Activated CD4-positive, CD25-positive, alpha-beta regulatory T cell (primary cell): Measurements from ENCODE around the gene BTRC.

ENCODE experiments used
- DNase-seq, 4 experiments: peaks; one replicate each; lab custom pipeline; 2025; lab: John Stamatoyannopoulos, UW

The BTRC gene

DNA sequence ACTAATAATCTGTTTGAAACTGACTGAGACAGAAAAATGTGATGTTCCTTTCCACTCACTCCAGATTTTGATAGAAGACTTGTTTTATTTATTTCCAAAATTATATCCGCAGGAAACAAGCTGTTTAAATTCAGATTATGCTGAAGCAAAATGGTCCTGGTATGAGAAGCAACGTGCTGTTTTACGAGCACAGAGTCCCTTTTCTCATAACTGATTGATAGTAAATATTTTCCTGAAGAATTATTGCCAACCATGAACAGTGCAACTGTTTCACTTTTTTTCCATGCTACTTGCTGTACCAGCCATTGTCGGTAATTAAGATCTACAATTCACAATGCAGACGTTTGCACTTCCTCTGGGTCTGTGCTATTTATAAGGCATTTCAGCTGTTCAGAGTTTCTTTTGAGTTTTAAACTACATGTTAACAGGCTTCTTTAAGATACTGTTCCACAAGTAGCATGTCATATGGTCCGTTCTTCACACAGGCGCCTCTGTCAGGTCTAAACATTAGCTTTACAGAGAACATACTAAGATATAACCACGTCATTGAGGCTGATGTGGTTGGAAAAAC, 130.3 kb downstream of the BTRC start:
- no peak for DNase-seq

DNA sequence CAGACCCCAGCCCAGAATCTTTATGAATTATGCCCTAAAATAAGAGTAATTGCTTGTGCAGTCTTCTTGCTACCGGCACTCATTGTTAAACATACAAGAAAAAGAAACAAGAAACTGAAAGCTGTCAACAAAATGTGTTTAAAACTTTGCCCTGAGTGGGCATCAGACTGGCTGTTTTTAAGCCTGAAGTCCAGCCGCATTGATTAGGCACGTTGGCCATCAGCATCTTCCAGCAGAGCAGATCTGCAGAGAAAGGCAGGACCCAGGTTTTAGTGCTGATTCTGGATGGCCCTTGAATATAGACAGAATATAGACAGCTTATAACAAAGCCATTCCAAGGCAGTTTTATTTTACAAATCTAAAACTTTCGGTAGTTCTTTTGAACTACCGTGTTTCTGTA, 131.2 kb downstream of the BTRC start:
- no peak for DNase-seq

DNA sequence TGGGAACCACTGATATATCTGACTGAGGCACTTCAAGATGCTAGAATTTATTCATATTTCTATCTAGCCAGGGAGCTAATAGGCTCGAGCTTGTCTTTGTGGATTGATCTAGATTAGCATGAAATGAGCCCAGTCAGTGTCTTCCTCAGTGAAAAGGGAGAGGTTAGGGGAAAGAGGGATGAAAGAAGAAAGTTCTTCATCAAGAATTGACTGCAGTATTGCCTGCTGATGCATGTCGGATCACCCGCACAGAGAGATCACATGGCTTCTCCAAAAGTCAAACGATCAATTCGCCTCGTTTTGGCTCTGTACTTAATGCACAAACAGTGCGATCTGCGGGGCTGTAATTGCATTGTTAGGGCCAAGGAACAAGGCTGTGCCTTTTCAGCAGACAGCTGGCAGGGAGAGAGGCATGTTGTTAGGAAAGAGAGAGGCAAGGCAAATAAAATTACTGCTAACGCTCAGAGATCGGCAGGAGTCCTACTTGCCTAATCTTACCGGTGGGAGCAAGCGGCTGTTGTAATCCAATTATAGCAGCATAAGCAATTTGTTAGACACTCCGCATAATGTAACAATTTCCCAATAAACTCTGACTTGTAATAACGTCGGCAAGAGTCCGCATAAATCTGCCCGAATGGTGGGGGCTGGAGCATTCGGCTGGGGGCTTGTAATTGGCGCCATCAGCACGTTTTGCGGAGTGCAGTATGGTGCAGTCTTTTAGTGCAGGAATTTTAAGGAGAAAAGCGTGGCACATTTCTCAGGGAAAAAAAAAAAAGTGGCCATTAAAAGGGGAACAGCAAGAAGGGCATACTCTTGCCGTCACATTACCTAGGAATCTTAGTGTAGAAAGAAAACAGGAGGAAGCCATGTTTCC, 132.0 kb downstream of the BTRC start:
- DNase-seq: no peak

DNA sequence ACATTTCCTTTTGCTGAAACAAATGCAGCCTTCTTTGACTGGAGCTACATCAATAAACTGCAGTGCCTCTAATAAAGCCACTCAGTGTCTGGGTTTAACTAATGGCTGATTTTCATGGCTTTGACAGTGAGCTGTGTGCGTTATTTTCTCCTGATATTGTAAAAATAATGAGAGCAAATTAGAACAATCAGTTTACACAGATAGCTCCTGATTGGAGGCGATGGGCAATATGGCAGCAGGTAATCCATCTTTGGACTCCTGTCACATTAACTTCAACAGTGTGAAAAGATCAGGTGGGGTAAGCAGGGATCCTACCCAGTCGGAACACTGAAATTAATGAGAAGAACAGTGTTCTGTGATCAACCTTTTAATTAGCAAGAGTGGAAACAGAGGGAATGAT, 133.4 kb downstream of the BTRC start:
- DNase-seq: no peak

DNA sequence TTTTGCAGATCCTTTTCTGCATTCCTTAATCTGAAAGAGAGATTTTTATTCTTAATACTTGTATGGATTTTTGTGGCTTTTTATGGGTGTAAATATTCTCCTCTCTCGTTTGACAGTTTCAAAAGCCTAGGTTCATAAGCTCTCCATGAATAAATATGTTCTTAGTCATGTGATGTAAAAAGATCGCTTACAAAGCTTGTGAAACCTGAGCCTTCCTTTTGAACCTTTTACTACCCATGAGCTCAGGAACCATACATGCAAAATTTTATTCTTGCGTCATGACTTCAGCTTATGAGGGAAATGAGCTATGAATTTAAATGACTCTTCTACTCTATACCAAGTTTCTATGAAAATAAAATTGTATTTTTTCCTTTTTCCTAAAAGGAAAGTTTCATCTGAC, 135.4 kb downstream of the BTRC start:
- no peak for DNase-seq

DNA sequence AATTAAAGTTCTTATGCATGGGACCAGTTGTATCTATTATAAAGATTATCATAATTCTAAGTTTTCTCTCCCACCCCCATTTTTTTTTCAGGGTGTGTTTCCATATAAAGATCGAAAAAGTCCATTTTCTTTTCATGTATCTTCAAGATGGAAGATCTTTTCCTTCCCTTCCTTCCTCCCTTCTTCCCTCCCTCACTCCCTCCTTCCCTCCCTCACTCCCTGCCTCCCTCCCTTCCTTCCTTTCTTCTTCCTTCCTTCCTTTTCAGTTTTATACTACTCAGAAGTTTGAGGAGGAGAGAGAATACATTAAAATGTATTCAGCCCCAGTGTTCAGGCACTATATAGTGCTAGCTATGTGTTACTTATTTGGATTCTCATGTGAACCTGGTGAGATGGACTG, 136.1 kb downstream of the BTRC start:
- DNase-seq: no peak

DNA sequence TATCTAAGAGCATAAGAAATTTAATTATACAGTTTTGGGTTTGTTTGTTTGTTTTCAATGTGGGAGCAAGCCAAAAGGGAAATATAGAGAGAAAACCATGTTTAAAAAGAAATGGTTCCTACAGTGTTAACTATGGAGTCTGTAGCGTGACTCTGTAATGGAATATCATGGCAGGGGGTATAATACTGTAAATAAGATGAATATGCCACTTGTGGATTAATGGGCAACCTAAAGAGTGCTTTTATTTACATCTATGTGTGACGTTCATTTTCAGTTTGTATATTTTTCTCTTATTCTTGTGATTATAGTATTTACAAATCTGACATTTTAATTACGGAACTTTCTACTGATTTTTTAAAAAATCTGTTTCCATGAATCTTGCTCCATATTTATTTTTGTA, 138.2 kb downstream of the BTRC start:
- no peak for DNase-seq

DNA sequence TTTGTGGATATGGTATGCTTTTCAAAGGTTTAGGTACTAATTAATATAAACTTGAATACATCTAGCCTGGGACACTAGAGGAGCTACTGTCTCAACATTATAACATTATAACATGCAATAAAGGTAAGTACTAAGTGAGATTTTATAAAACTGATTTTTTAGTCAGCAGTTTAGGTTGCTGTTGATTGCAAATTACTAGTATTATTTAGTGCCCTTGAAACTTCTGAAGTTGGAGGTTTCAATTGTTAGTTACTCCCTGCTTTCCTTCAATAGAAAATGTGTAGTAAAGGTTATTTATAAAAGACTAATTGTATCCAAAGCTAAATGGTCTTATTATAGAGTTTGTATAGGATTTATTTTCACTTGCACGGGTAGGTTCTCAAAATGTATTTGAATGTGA, 138.8 kb downstream of the BTRC start:
- no peak for DNase-seq

DNA sequence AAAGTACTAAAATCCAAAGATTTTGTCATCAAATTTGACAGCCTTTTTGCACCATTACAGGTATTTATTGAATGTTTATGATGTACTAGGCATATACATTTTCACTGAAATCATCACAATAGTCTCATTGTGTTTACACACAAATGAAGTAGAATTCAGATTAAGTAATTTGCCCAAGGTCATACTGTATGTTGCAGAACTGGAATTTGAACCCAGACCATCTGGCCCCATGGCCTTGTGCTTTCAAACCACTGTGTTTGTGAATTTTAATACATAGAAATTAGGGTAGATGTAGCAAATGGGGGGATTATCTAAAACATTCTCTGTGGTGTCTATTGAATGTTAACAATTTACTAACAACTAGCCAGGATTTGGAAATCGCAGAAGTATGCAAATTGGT, 139.3 kb downstream of the BTRC start:
- DNase-seq: no peak

DNA sequence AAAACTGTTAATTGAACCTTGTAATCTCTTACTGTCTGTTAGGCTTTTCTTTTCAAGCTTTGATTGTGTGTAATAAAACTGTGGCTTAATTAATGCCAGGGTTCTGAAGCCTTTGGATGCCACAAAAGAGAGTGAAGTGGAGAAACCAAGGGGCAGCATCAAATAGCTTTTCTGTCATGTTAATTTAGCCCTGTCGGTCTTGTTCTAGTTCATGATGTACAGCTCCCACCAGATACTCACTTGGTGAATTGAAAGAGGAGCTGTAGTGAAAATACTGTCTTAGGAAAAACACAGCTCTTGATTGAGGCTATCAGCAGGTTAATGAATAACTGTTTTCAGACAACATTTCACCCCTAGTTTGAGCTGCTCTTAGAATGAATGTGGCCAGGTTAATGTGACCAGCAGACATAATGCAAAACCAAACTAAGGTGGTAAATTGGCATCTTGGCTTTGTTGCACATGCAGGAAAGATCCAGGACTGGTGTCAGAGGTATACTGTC, 139.9 kb downstream of the BTRC start:
- DNase-seq: no peak

DNA sequence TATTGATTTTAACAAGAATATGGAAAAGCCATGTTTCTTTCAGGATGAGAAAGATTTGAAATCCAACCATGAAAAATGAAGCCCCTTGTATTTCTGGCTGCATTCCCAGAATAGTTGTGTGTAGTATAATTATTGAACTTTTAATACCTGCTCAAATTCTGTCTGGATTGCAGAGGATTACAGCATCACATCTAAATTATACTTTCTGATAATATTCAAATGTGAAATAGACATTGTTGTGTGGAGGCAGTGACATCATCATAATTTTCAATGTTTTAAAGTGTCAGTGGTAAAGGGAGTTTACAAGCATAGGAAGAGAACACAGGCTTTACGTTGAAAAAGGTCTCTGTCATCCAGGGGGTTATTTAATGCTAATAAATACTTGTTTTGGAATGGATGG, 140.7 kb downstream of the BTRC start:
- DNase-seq: no peak

DNA sequence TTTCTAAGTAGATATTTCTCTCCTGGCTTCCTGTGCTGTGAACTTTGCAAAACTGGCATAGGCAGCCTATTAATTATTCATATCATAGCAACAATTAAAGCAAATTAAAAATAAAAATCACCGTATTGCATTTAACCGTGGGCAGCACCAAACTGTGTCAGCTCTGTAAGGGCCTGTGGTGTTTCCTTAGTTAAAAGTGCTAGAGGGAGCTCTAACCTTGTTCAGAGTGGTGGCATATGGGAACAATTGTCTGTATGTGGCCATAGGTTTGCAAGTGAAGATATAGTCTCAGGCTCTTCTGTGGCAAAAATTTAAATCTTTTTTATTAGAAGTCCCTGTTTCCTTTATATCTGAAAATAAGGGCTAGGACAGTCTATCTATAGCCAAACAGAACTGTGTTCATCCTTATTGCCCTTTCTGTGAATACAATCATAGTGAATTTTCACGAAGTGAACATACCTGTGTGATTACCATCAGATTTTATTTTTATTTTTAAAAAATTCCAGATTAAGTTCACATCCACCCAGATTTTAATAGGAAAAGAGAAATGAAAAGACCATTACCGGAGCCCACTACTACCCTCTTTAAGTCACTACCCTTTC, 141.5 kb downstream of the BTRC start:
- no peak for DNase-seq

DNA sequence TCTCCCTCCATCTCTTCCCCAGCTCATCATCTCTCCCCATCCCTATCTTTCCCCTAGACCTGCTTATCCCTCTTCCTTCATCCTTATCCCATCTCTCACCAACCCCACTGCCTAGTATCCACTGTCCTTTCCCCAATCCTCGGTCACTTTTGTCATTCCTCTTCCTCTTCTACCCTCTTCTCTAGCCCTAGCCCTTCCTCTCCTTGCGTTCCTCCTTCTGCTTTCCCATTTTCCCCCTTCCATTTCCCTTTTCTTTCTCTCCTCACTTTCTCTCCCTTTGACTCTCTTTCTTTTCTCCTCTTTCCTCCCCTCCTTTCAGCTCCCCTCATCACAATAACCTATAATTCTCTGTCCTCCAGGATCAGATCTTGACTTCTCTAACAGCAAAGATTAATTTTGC, 150.5 kb downstream of the BTRC start:
- no peak for DNase-seq

DNA sequence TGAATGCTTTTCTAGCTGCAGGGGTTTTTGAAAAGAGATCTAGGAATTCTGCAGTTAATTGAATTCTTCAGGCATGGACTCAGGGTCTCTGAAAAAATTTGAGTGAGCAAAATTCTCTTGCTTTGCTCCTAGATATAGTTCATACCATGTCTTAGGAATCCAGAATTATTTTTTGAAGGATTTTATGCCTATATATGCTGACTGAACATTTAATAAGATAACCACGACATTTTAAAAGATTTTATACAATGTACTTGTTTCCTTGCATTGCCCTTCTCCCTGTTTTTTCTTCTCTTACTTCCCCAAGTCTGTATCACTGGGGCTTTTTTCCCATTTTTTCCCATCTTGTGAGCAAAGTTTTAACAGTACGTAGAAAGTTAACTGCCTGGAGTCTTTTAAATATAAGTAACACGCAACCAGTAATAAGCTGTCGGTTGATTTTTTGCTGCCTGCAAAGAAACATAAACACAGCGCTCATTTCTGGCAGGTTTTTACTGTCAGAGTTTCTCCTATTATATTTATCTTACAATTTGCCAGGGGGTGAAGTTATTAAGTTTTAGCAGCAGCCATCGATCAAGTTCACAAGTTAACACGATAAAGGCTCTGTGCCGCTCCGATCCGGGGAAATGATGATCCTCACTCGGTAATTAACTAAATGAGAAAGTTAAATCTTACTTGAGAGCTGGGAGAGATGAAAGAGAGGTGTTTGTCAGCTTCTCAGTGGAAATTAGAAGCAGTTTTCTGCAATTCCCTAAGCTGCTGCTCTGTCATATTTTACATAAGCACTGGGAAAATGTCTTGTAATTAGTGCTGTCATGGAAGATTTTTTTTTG, 153.1 kb downstream of the BTRC start:
- DNase-seq: no peak

DNA sequence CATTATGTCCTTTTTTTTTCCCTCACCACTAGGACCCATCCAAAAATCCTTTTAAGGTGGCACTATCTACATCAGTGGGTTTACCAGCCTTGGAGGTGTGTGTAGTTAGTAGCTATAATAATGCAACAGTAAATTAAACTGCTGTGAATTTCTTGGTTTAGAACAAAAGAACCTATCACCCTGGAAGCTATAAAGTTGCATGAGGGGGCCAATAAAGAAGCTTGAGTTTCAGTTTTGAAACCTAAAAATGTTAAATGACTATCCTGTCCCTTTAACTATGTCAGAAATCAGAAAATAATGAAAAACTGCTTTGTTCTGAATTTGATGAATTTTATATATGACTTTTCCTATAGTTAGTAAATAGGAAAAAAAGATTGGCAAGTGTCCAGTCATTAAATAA, 153.9 kb downstream of the BTRC start:
- no peak for DNase-seq

DNA sequence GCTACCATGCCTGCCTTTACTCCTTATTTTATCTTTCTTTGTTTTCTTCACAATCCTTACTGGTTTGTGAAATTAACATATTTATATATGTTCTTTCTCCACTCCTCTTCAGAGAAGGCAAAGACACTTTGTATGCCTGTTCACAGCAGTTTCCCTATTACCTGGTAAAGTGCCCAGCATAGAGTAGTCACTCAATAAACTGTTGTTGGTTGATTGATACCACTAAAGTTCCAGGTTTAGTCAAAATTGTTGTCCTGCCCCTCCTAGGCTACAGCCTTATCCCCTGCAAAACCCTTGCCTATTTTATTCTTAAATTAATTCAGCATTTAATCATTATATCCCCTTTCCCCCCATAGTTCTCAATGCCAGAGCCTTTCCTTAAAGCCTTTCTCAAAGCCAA, 158.0 kb downstream of the BTRC start:
- no peak for DNase-seq

DNA sequence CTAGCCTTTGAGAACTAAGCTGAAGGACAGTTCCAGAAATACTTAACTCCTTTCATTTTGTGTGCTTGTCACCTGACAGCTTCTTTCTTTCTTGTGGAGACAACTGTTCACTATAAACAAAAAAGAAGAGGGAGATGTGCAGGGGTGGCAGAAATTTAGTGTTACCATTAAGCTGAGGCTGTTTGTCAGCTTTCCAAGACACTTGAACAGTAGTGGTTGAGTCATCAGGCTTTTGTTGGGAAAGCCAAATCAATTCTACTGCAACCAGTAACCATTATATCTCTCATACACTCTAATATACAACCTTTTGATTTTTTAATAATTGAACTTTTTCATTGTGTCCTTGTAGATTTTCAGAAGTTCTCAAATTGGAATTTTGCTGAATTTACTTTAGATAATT, 158.8 kb downstream of the BTRC start:
- DNase-seq: no peak

DNA sequence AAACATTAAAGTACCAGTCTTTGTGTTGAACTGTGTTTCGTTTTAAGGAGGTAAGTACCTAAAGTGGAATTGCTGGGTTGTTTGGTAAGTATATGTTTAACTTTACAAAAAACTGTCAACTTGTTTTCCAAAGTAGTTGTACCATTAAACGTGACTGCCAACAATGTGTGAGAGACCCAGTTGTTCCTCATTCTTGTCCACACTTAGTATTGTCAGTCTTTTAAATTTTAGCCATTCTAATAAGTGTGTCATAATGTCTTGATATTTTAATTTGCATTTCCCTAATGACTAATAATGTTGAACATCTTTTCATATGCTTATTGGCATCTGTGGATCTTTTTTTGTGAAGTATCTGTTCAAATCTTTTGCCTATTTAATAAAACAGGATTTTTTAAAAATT, 159.8 kb downstream of the BTRC start:
- DNase-seq: no peak

DNA sequence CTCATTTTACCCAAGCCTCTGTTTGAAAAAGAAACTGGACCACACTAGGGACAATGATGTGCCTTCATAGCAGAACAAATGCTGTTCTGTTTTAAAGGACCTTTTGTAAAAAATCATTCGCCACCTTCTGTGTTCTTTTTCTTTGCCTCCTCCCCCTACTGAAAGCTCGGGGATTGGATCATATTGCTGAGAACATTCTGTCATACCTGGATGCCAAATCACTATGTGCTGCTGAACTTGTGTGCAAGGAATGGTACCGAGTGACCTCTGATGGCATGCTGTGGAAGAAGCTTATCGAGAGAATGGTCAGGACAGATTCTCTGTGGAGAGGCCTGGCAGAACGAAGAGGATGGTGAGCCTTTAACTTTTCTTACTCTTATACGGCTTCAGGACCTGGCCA, 171.9 kb downstream of the BTRC start:
- no peak for DNase-seq

DNA sequence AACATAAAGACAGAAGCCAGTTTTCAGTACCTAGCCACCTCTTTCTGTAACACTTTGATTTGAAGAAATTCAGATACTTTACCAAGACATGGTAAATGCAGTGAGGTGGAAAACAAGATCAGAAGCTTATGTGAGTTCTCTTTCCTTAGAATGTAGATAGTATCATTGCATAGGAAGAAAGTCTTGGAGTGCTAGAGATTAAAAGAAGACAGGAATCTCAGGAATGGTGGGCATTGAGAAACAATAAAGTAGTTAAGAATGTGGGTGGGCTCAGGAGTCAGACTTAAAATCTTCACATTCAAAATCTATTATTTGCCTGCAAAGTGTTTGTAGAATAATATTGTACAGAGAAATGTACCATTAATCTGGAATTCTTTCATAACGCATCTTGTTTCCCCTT, 175.2 kb downstream of the BTRC start:
- DNase-seq: no peak

DNA sequence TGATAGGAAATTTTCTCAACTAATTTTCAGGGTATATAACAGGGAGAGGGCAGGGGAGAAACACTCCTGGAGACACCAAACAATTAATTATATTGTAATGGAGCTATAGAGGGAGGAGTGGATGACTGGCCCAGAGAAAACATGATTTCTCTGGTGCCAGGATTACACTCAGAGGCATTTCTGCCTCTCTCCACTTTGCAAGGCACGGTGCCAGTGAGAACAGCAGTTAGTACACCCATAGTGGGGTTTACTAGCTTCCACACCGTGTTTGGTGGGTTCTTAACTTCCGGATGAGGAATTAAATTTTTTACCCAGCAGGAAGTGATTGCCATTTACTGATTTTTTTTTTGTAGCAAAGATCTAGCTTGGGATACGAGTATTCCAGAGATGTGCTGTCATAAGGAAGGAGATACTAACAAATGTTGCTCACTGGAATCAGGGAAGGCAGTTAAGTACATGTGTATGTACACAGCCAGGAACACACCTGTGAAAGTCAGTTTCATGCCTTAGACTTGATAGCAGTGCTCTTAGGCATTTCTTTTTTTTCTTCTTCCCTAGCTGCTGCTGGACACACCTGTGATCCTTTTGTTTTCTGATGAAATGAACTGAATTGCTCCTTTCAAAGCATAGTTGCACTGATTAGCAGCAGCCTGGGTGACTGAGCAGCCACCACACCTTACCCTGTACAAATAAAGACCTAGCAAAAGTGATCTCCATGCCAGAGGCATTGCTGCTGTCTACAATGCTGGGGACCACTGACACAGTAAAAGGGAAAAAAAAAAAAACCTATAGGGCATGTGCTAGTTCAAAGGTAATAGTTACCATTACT, 176.0 kb downstream of the BTRC start:
- DNase-seq: no peak

DNA sequence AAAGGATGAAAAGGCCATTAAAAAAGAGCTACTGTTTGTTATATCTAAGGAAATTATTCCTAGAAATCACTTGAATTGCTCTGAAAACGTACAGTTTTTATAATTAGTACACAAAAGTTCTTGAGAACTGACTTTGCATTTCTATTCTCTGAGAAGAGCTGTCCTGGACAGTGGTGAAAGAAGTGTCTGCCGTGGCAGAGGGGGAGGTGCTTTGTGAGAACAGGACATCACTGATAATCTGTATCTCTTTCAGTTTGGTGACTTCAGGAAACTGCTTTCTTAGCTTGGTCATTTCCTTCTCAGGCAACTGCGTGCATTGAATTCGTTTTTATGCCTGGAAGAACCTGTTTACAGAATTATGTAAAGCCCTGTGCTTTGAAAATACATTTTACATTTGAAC, 182.0 kb downstream of the BTRC start:
- DNase-seq: no peak
